HEK293 (cell line): ENCODE data around the gene PPM1F.

ENCODE experiments used
- AEBP2 ChIP-seq: fragments of 450-650 bp; formaldehyde crosslinking; IDR thresholded peaks from 2 replicates; pipeline ENCODE4 v1.5.1; 2016; ENCODE audit warnings: missing biosample characterization, missing genetic modification characterization, borderline replicate concordance
- KLF16 ChIP-seq: fragments of 450-650 bp; formaldehyde crosslinking; IDR thresholded peaks from 2 replicates; pipeline ENCODE4 v1.5.1; 2017; ENCODE audit warnings: missing biosample characterization, missing genetic modification characterization
- KLF17 ChIP-seq: fragments of 450-650 bp; formaldehyde crosslinking; IDR thresholded peaks from 2 replicates; pipeline ENCODE4 v1.5.1; 2016; ENCODE audit warnings: missing biosample characterization, missing genetic modification characterization
- MEIS1 ChIP-seq: sonication (generic); formaldehyde crosslinking; IDR thresholded peaks from 2 replicates; pipeline ENCODE4 v1.8.1; 2022; ENCODE audit warnings: missing genetic modification reagents, mild to moderate bottlenecking, borderline replicate concordance
- REPIN1 ChIP-seq: fragments of 450-650 bp; formaldehyde crosslinking; IDR thresholded peaks from 2 replicates; pipeline ENCODE4 v1.5.1; 2017; ENCODE audit warnings: missing biosample characterization, missing genetic modification characterization, low read depth
- SCRT2 ChIP-seq: fragments of 450-650 bp; formaldehyde crosslinking; IDR thresholded peaks from 2 replicates; pipeline ENCODE4 v1.5.1; 2016; ENCODE audit warnings: missing biosample characterization, missing genetic modification characterization
- SETDB1 ChIP-seq: IDR thresholded peaks from one replicate; pipeline ENCODE4 v1.6.1; 2017; ENCODE audit warnings: mild to moderate bottlenecking, low read length, moderate library complexity, mixed read lengths; ENCODE audit not compliant: insufficient read length
- SP3 ChIP-seq: fragments of 450-650 bp; formaldehyde crosslinking; IDR thresholded peaks from 2 replicates; pipeline ENCODE4 v1.5.1; 2016; ENCODE audit warnings: missing biosample characterization, missing genetic modification characterization
- SP7 ChIP-seq: fragments of 450-650 bp; formaldehyde crosslinking; IDR thresholded peaks from 2 replicates; pipeline ENCODE4 v1.5.1; 2016; ENCODE audit warnings: missing biosample characterization, missing genetic modification characterization
- ZBTB1 ChIP-seq: fragments of 450-650 bp; formaldehyde crosslinking; IDR thresholded peaks from 2 replicates; pipeline ENCODE4 v1.5.1; 2016; ENCODE audit warnings: missing biosample characterization, missing genetic modification characterization
- ZNF121 ChIP-seq: fragments of 450-650 bp; formaldehyde crosslinking; IDR thresholded peaks from 2 replicates; pipeline ENCODE4 v1.5.1; 2016; ENCODE audit warnings: missing biosample characterization, missing genetic modification characterization
- ZNF132 ChIP-seq: fragments of 450-650 bp; formaldehyde crosslinking; IDR thresholded peaks from 2 replicates; pipeline ENCODE4 v1.5.1; 2017; ENCODE audit warnings: missing biosample characterization, missing genetic modification characterization, borderline replicate concordance
- ZNF133 ChIP-seq: fragments of 450-650 bp; formaldehyde crosslinking; IDR thresholded peaks from 2 replicates; pipeline ENCODE4 v1.5.1; 2016; ENCODE audit warnings: missing biosample characterization, missing genetic modification characterization
- ZNF138 ChIP-seq: fragments of 450-650 bp; formaldehyde crosslinking; IDR thresholded peaks from 2 replicates; pipeline ENCODE4 v1.5.1; 2016; ENCODE audit warnings: missing biosample characterization, missing genetic modification characterization, borderline replicate concordance
- ZNF184 ChIP-seq: fragments of 450-650 bp; IDR thresholded peaks from 2 replicates; pipeline ENCODE4 v1.5.1; 2018; ENCODE audit warnings: missing biosample characterization, mild to moderate bottlenecking, missing genetic modification characterization
- ZNF2 ChIP-seq: fragments of 450-650 bp; formaldehyde crosslinking; IDR thresholded peaks from 2 replicates; pipeline ENCODE4 v1.5.1; 2016; ENCODE audit warnings: missing biosample characterization, missing genetic modification characterization
- ZNF248 ChIP-seq: fragments of 450-650 bp; formaldehyde crosslinking; IDR thresholded peaks from 2 replicates; pipeline ENCODE4 v1.5.1; 2017; ENCODE audit warnings: missing biosample characterization, missing genetic modification characterization
- ZNF274 ChIP-seq, 2 experiments: fragments of 200-500 bp in 1 of 2; fragments of 450-650 bp in 1 of 2; sonication (Bioruptor generic) in 1 of 2; formaldehyde crosslinking in 1 of 2; IDR thresholded peaks; 2 replicates each; pipeline versions ENCODE4 v1.5.1 to v1.6.1; 2014 to 2016; ENCODE audit warnings: borderline replicate concordance in 1 of 2, inconsistent platforms in 1 of 2, low read length in 1 of 2, missing biosample characterization in 1 of 2, missing genetic modification characterization in 1 of 2
- ZNF398 ChIP-seq: fragments of 450-650 bp; formaldehyde crosslinking; IDR thresholded peaks from 2 replicates; pipeline ENCODE4 v1.5.1; 2017; ENCODE audit warnings: missing biosample characterization, missing genetic modification characterization
- ZNF518A ChIP-seq: fragments of 450-650 bp; formaldehyde crosslinking; conservative IDR thresholded peaks from 2 replicates; pipeline ENCODE4 v1.5.1; 2016; ENCODE audit warnings: low read depth, missing biosample characterization, missing genetic modification characterization
- ZNF580 ChIP-seq: fragments of 450-650 bp; formaldehyde crosslinking; IDR thresholded peaks from 2 replicates; pipeline ENCODE4 v1.5.1; 2016; ENCODE audit warnings: missing biosample characterization, missing genetic modification characterization
- ZNF585B ChIP-seq: fragments of 450-650 bp; formaldehyde crosslinking; IDR thresholded peaks from 2 replicates; pipeline ENCODE4 v1.5.1; 2016; ENCODE audit warnings: missing biosample characterization, missing genetic modification characterization
- ZNF629 ChIP-seq: fragments of 450-650 bp; formaldehyde crosslinking; IDR thresholded peaks from 2 replicates; pipeline ENCODE4 v1.5.1; 2017; ENCODE audit warnings: missing biosample characterization, missing genetic modification characterization
- ZNF658 ChIP-seq: fragments of 450-650 bp; formaldehyde crosslinking; IDR thresholded peaks from 2 replicates; pipeline ENCODE4; 2016; ENCODE audit warnings: missing biosample characterization, missing genetic modification characterization
- ZNF76 ChIP-seq: fragments of 450-650 bp; formaldehyde crosslinking; IDR thresholded peaks from 2 replicates; pipeline ENCODE4; 2016; ENCODE audit warnings: low read depth, missing biosample characterization, missing genetic modification characterization, borderline replicate concordance
- ZNF768 ChIP-seq: fragments of 450-650 bp; formaldehyde crosslinking; IDR thresholded peaks from 2 replicates; pipeline ENCODE4 v1.5.1; 2018; ENCODE audit warnings: missing biosample characterization, mild to moderate bottlenecking, missing genetic modification characterization
- ZNF776 ChIP-seq: fragments of 450-650 bp; formaldehyde crosslinking; IDR thresholded peaks from 2 replicates; pipeline ENCODE4 v1.5.0; 2017; ENCODE audit warnings: missing biosample characterization, missing genetic modification characterization, borderline replicate concordance
- ZNF792 ChIP-seq: fragments of 450-650 bp; formaldehyde crosslinking; IDR thresholded peaks from 2 replicates; pipeline ENCODE4 v1.5.1; 2016; ENCODE audit warnings: missing biosample characterization, missing genetic modification characterization
- ZSCAN18 ChIP-seq: fragments of 450-650 bp; formaldehyde crosslinking; IDR thresholded peaks from 2 replicates; pipeline ENCODE4 v1.5.1; 2016; ENCODE audit warnings: missing biosample characterization, missing genetic modification characterization

The PPM1F gene

GRCh38 chr22:21982338-21982965, 29.8 kb upstream of the PPM1F start, which contains the start of gene TOP3B (continued):
- TF ChIP-seq ZNF398 (no peak), AEBP2 (tag by site-specific recombination) (no peak), KLF17 (tag by site-specific recombination) (peak; percentile 97), ZNF76 (tag by site-specific recombination) (peak; percentile 94), ZNF518A (tag by site-specific recombination) (peak; percentile 95), REPIN1 (peak; percentile 77; the same call in 1 of the 2 replicates), ZNF776 (tag by site-specific recombination) (peak; percentile 82), SP3 (tag by site-specific recombination) (peak; percentile 52), ZBTB1 (tag by site-specific recombination) (peak; percentile 56; the same call in 1 of the 2 replicates), ZNF121 (tag by site-specific recombination) (no peak; the same call in 1 of the 2 replicates), SCRT2 (tag by site-specific recombination) (no peak), ZNF248 (no peak), MEIS1 (no peak), ZSCAN18 (tag by site-specific recombination) (peak; percentile 76; the same call in 1 of the 2 replicates), ZNF138 (no peak), ZNF133 (tag by site-specific recombination) (no peak; the same call in 1 of the 2 replicates), ZNF184 (tag by site-specific recombination) (peak; percentile 86; the same call in 1 of the 2 replicates), SETDB1 (peak; percentile 47), ZNF2 (tag by site-specific recombination) (peak; percentile 87; the same call in 1 of the 2 replicates), KLF16 (tag by site-specific recombination) (peak; percentile 94), ZNF658 (tag by site-specific recombination) (no peak), ZNF792 (no peak), ZNF768 (tag by site-specific recombination) (no peak), ZNF132 (tag by site-specific recombination) (no peak), ZNF274 (IDR thresholded peaks at IDR 0.05; ENCODE audit: low read length) (no peak), ZNF274 (tag by site-specific recombination; IDR thresholded peaks at IDR 0.05; ENCODE audit: borderline replicate concordance) (no peak), ZNF629 (tag by site-specific recombination) (peak; percentile 74), ZNF580 (tag by site-specific recombination) (peak; percentile 96), ZNF585B (tag by site-specific recombination) (no peak), SP7 (tag by site-specific recombination) (peak; percentile 92)
